Measurements from ENCODE around the gene IL1R1. TPM values are rescaled to one million over a fixed set of nuclear protein-coding genes. Genes with fewer than 3 reads are reported as not detected.
"Not testable (repeated sequence)": the region's sequence is repeated elsewhere in the genome, so short reads cannot be mapped to it uniquely, and the experiment has no call there.

IL1R1 gene
- total RNA-seq, 1 donor from 2014 or later = 6.3 TPM

DNA sequence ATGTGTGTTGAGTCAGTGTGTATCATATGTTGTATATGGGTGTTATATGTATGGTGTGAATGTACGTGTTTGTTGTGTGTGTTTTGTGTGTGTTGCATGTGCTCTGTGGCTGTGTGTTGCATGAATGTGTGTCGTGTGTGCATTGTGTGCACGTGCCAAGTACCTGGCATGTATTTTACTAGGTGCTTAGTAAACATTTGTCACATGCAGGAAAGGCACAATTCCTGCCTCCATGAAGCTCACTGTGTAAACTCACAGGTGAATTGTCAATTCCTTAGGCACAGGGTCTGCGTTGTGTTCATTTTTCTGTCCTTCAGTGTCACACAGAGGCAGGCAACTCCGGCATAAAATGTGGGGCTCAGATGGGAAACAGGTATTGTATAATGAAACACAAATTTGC, 22.3 kb upstream of the IL1R1 start:
- H3K27me3 ChIP-seq (ENCODE audit: control insufficient read depth in 3 of 3, insufficient read depth in 3 of 3, low read length in 3 of 3) = no peaks in the 10 kb centered on the region
- peaks cover 0 to 3% (median 0%) of the 10 kb centered on the region in 3 donors for H3K36me3 ChIP-seq (ENCODE audit: control insufficient read depth in 3 of 3, insufficient read depth in 3 of 3, low read length in 3 of 3)
- no peak overlapping the region for H3K9ac ChIP-seq (ENCODE audit: low read depth in 1 of 3, low read length in 3 of 3)
- H3K4me3 ChIP-seq (ENCODE audit: low read length in 3 of 3) = no peak overlapping the region
- no peak overlapping the region for H3K27ac ChIP-seq (ENCODE audit: low read depth, low read length)
- peaks cover 21 to 38% (median 23%) of the 10 kb centered on the region in 3 donors for H3K4me1 ChIP-seq (ENCODE audit: control insufficient read depth in 3 of 3, insufficient read depth in 3 of 3, low read length in 3 of 3)
- H3K9me3 ChIP-seq (ENCODE audit: control insufficient read depth in 3 of 3, low read length in 3 of 3) = no peaks in the 10 kb centered on the region

DNA sequence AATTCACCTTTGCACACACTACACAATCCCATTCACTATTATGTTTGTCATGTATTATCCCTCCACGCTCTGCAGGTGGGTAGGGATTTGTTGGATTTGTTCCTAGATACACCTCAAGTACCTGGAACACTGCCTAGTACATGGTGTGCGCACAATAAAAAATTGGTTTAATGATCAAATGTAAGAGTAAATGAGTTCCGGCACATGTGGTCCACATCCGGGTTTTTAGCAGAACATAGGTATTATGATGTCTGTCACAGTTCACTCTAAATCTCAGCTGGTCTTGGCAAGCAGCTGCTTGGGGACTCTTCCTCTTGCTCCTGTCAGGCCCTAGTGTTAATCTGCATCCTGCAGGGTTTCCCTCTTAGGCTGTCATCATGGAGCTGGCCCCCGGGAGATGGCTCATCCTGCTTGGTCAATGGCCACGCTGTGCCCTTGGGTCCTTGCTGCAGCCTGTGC, 21.8 kb upstream of the IL1R1 start:
- Histone ChIP-seq H3K9ac (ENCODE audit: low read depth in 1 of 3, low read length in 3 of 3) (no peak overlapping the region), H3K9me3 (ENCODE audit: control insufficient read depth in 3 of 3, low read length in 3 of 3) (no peaks in the 10 kb centered on the region), H3K36me3 (ENCODE audit: control insufficient read depth in 3 of 3, insufficient read depth in 3 of 3, low read length in 3 of 3) (peaks cover 0 to 3% (median 0%) of the 10 kb centered on the region in 3 donors), H3K4me3 (ENCODE audit: low read length in 3 of 3) (no peak overlapping the region), H3K27ac (ENCODE audit: low read depth, low read length) (no peak overlapping the region), H3K27me3 (ENCODE audit: control insufficient read depth in 3 of 3, insufficient read depth in 3 of 3, low read length in 3 of 3) (no peaks in the 10 kb centered on the region), H3K4me1 (ENCODE audit: control insufficient read depth in 3 of 3, insufficient read depth in 3 of 3, low read length in 3 of 3) (peaks cover 18 to 33% (median 23%) of the 10 kb centered on the region in 3 donors)

- H3K36me3 ChIP-seq (ENCODE audit: control insufficient read depth in 3 of 3, insufficient read depth in 3 of 3, low read length in 3 of 3) = peaks cover 0 to 3% (median 0%) of the 10 kb centered on the region in 3 donors
- H3K27ac ChIP-seq (ENCODE audit: low read depth, low read length) = peak overlapping the region; percentile 77
- H3K4me3 ChIP-seq (ENCODE audit: low read length in 3 of 3) = no peak overlapping the region
- no peak overlapping the region for H3K9ac ChIP-seq (ENCODE audit: low read depth in 1 of 3, low read length in 3 of 3)
- H3K4me1 ChIP-seq (ENCODE audit: control insufficient read depth in 3 of 3, insufficient read depth in 3 of 3, low read length in 3 of 3) = peaks cover 14 to 29% (median 18%) of the 10 kb centered on the region in 3 donors
- no peaks in the 10 kb centered on the region for H3K9me3 ChIP-seq (ENCODE audit: control insufficient read depth in 3 of 3, low read length in 3 of 3)
- H3K27me3 ChIP-seq (ENCODE audit: control insufficient read depth in 3 of 3, insufficient read depth in 3 of 3, low read length in 3 of 3) = no peaks in the 10 kb centered on the region
Observed at GRCh38 chr2:102122115-102122514, 20.4 kb upstream of the IL1R1 start.

GRCh38 chr2:102122909-102123308, 19.6 kb upstream of the IL1R1 start:
- H3K36me3 ChIP-seq (ENCODE audit: control insufficient read depth in 3 of 3, insufficient read depth in 3 of 3, low read length in 3 of 3) = peaks cover 0 to 3% (median 0%) of the 10 kb centered on the region in 3 donors
- H3K27ac ChIP-seq (ENCODE audit: low read depth, low read length) = peak overlapping the region; percentile 77
- H3K9ac ChIP-seq (ENCODE audit: low read depth in 1 of 3, low read length in 3 of 3) = no peak overlapping the region
- no peak overlapping the region for H3K4me3 ChIP-seq (ENCODE audit: low read length in 3 of 3)
- no peaks in the 10 kb centered on the region for H3K27me3 ChIP-seq (ENCODE audit: control insufficient read depth in 3 of 3, insufficient read depth in 3 of 3, low read length in 3 of 3)
- no peaks in the 10 kb centered on the region for H3K9me3 ChIP-seq (ENCODE audit: control insufficient read depth in 3 of 3, low read length in 3 of 3)
- peaks cover 9 to 23% (median 13%) of the 10 kb centered on the region in 3 donors for H3K4me1 ChIP-seq (ENCODE audit: control insufficient read depth in 3 of 3, insufficient read depth in 3 of 3, low read length in 3 of 3)

- not testable (repeated sequence) for H3K27ac ChIP-seq (ENCODE audit: low read depth, low read length); H3K9me3 ChIP-seq (ENCODE audit: control insufficient read depth in 3 of 3, low read length in 3 of 3); H3K27me3 ChIP-seq (ENCODE audit: control insufficient read depth in 3 of 3, insufficient read depth in 3 of 3, low read length in 3 of 3); H3K36me3 ChIP-seq (ENCODE audit: control insufficient read depth in 3 of 3, insufficient read depth in 3 of 3, low read length in 3 of 3); H3K9ac ChIP-seq (ENCODE audit: low read depth in 1 of 3, low read length in 3 of 3); H3K4me3 ChIP-seq (ENCODE audit: low read length in 3 of 3)
- H3K4me1 ChIP-seq (ENCODE audit: control insufficient read depth in 3 of 3, insufficient read depth in 3 of 3, low read length in 3 of 3) = peaks cover 9 to 23% (median 10%) of the 10 kb centered on the region in 3 donors
Observed at GRCh38 chr2:102124421-102124820, 18.1 kb upstream of the IL1R1 start.

- Histone ChIP-seq H3K36me3 (ENCODE audit: control insufficient read depth in 3 of 3, insufficient read depth in 3 of 3, low read length in 3 of 3) (peaks cover 0 to 3% (median 0%) of the 10 kb centered on the region in 3 donors), H3K9ac (ENCODE audit: low read depth in 1 of 3, low read length in 3 of 3) (no peak overlapping the region), H3K27ac (ENCODE audit: low read depth, low read length) (no peak overlapping the region), H3K4me1 (ENCODE audit: control insufficient read depth in 3 of 3, insufficient read depth in 3 of 3, low read length in 3 of 3) (peaks cover 9 to 15% (median 9%) of the 10 kb centered on the region in 3 donors), H3K9me3 (ENCODE audit: control insufficient read depth in 3 of 3, low read length in 3 of 3) (no peaks in the 10 kb centered on the region), H3K27me3 (ENCODE audit: control insufficient read depth in 3 of 3, insufficient read depth in 3 of 3, low read length in 3 of 3) (no peaks in the 10 kb centered on the region), H3K4me3 (ENCODE audit: low read length in 3 of 3) (no peak overlapping the region)
Observed at GRCh38 chr2:102126169-102126568, 16.4 kb upstream of the IL1R1 start.

DNA sequence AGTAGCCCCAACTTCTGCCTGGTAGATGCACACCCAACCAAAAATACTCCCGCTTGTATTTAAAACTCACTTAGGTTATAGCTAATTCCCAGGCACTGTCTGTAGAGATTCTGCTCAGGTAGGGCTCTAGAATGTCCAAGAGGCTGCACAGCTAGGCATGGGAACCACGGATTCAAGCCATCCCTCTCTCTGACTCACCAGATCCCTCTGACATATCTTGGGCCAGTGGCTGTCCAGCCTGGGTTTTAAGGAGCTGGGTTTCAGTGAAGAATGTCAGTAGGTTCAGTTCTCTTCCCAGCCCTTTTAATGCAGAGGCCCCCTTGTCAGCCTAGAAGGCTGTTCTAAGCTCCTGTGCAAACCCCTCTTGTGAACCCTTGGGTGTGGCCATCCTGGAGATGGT, 15.9 kb upstream of the IL1R1 start:
- Histone ChIP-seq H3K9ac (ENCODE audit: low read depth in 1 of 3, low read length in 3 of 3) (no peak overlapping the region), H3K36me3 (ENCODE audit: control insufficient read depth in 3 of 3, insufficient read depth in 3 of 3, low read length in 3 of 3) (no peaks in the 10 kb centered on the region), H3K27me3 (ENCODE audit: control insufficient read depth in 3 of 3, insufficient read depth in 3 of 3, low read length in 3 of 3) (no peaks in the 10 kb centered on the region), H3K27ac (ENCODE audit: low read depth, low read length) (no peak overlapping the region), H3K4me3 (ENCODE audit: low read length in 3 of 3) (no peak overlapping the region), H3K4me1 (ENCODE audit: control insufficient read depth in 3 of 3, insufficient read depth in 3 of 3, low read length in 3 of 3) (peaks cover 9 to 11% (median 9%) of the 10 kb centered on the region in 3 donors), H3K9me3 (ENCODE audit: control insufficient read depth in 3 of 3, low read length in 3 of 3) (no peaks in the 10 kb centered on the region)

DNA sequence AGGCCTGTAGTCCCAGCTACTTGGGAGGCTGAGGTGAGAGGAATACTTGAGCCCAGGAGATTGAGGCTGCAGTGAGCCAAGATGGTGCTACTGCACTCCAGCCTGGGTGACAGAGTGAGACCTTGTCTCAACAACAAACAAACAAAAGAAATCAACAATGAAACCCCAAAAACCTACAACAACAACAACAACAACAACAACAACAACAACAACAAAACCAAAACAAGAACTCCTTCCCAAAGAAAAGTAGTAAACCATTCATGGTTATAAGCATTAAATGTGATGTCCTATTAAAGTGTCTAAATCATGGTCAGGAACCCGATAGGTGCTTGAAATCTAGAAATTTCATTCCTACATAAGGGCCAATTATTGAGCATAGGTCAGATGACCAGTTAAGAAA, 13.5 kb upstream of the IL1R1 start:
- no peaks in the 10 kb centered on the region for H3K27me3 ChIP-seq (ENCODE audit: control insufficient read depth in 3 of 3, insufficient read depth in 3 of 3, low read length in 3 of 3)
- H3K36me3 ChIP-seq (ENCODE audit: control insufficient read depth in 3 of 3, insufficient read depth in 3 of 3, low read length in 3 of 3) = no peaks in the 10 kb centered on the region
- H3K9ac ChIP-seq (ENCODE audit: low read depth in 1 of 3, low read length in 3 of 3) = no peak overlapping the region
- H3K27ac ChIP-seq (ENCODE audit: low read depth, low read length) = no peak overlapping the region
- peaks cover 0 to 3% (median 2%) of the 10 kb centered on the region in 3 donors for H3K4me1 ChIP-seq (ENCODE audit: control insufficient read depth in 3 of 3, insufficient read depth in 3 of 3, low read length in 3 of 3)
- no peaks in the 10 kb centered on the region for H3K9me3 ChIP-seq (ENCODE audit: control insufficient read depth in 3 of 3, low read length in 3 of 3)
- H3K4me3 ChIP-seq (ENCODE audit: low read length in 3 of 3) = no peak overlapping the region

- Histone ChIP-seq H3K27me3 (ENCODE audit: control insufficient read depth in 3 of 3, insufficient read depth in 3 of 3, low read length in 3 of 3) (no peaks in the 10 kb centered on the region), H3K4me3 (ENCODE audit: low read length in 3 of 3) (no peak overlapping the region), H3K27ac (ENCODE audit: low read depth, low read length) (no peak overlapping the region), H3K4me1 (ENCODE audit: control insufficient read depth in 3 of 3, insufficient read depth in 3 of 3, low read length in 3 of 3) (peaks cover 0 to 3% (median 2%) of the 10 kb centered on the region in 3 donors), H3K36me3 (ENCODE audit: control insufficient read depth in 3 of 3, insufficient read depth in 3 of 3, low read length in 3 of 3) (no peaks in the 10 kb centered on the region), H3K9me3 (ENCODE audit: control insufficient read depth in 3 of 3, low read length in 3 of 3) (no peaks in the 10 kb centered on the region), H3K9ac (ENCODE audit: low read depth in 1 of 3, low read length in 3 of 3) (no peak overlapping the region)
Observed at GRCh38 chr2:102129951-102130646, 12.4 kb upstream of the IL1R1 start.

GRCh38 chr2:102130647-102130991, 11.9 kb upstream of the IL1R1 start:
- Histone ChIP-seq H3K4me1 (ENCODE audit: control insufficient read depth in 3 of 3, insufficient read depth in 3 of 3, low read length in 3 of 3) (peaks cover 0 to 2% (median 0%) of the 10 kb centered on the region in 3 donors), H3K4me3 (ENCODE audit: low read length in 3 of 3) (no peak overlapping the region), H3K9me3 (ENCODE audit: control insufficient read depth in 3 of 3, low read length in 3 of 3) (no peaks in the 10 kb centered on the region), H3K27ac (ENCODE audit: low read depth, low read length) (no peak overlapping the region), H3K27me3 (ENCODE audit: control insufficient read depth in 3 of 3, insufficient read depth in 3 of 3, low read length in 3 of 3) (no peaks in the 10 kb centered on the region), H3K36me3 (ENCODE audit: control insufficient read depth in 3 of 3, insufficient read depth in 3 of 3, low read length in 3 of 3) (no peaks in the 10 kb centered on the region), H3K9ac (ENCODE audit: low read depth in 1 of 3, low read length in 3 of 3) (no peak overlapping the region)
